ENCODE data around the gene SRPRB. TPM values are rescaled to one million over a fixed set of nuclear protein-coding genes. Genes with fewer than 3 reads are reported as not detected.

SRPRB gene
- total RNA-seq, 1 experiment from 2014 or later = 73.5 TPM

GRCh38 chr3:133836497-133837158 is 31.0 kb downstream of the SRPRB start:
- CTCF ChIA-PET = no interaction called here
- no peak for DNase-seq (ENCODE audit: low read depth, low spot score)
- Histone ChIP-seq H3K27ac (ENCODE audit: low read length) (no peak overlapping the region), H3K4me3 (ENCODE audit: low read depth in 2 of 2, low read length in 2 of 2) (no peak overlapping the region), H3K27me3 (ENCODE audit: control insufficient read depth, insufficient read depth, low read length) (no peaks in the 10 kb centered on the region), H3K36me3 (ENCODE audit: control insufficient read depth, insufficient read depth, low read length) (no peaks in the 10 kb centered on the region), H3K4me1 (ENCODE audit: control insufficient read depth, insufficient read depth, low read length) (no peaks in the 10 kb centered on the region), H3K9me3 (ENCODE audit: control insufficient read depth, insufficient read depth, low read depth, low read length) (no peaks in the 10 kb centered on the region)
- TF ChIP-seq CTCF (IDR thresholded peaks at IDR 0.05) (no peak), TCF7L2 (IDR thresholded peaks at IDR 0.05; ENCODE audit: low read depth, low read length) (no peak), REST (IDR thresholded peaks at IDR 0.05; ENCODE audit: insufficient read depth in 1 of 2, low read depth in 2 of 2, low read length in 1 of 2) (no peak), POLR2AphosphoS5 (IDR thresholded peaks at IDR 0.05; ENCODE audit: low read depth, low read length) (no peak), SIN3A (IDR thresholded peaks at IDR 0.05; ENCODE audit: borderline replicate concordance, insufficient read depth, low read depth, low read length) (no peak)
- BruUV-seq (replicated peaks) = no TSS peak
- intact Hi-C loops (cut with micrococcal nuclease; ENCODE audit: unreplicated experiment) = no loop called here
- no peak for ATAC-seq
- POLR2A ChIA-PET = no interaction called here
- in situ Hi-C loops (cut with HindIII; ENCODE audit: low pct_unique_long_range_greater_than_20kb, low sequenced_read_pairs) = no loop called here

GRCh38 chr3:133837487-133838295 is 32.1 kb downstream of the SRPRB start:
- Histone ChIP-seq H3K27me3 (ENCODE audit: control insufficient read depth, insufficient read depth, low read length) (no peaks in the 10 kb centered on the region), H3K36me3 (ENCODE audit: control insufficient read depth, insufficient read depth, low read length) (no peaks in the 10 kb centered on the region), H3K9me3 (ENCODE audit: control insufficient read depth, insufficient read depth, low read depth, low read length) (no peaks in the 10 kb centered on the region), H3K27ac (ENCODE audit: low read length) (no peak overlapping the region), H3K4me1 (ENCODE audit: control insufficient read depth, insufficient read depth, low read length) (no peaks in the 10 kb centered on the region), H3K4me3 (ENCODE audit: low read depth in 2 of 2, low read length in 2 of 2) (no peak overlapping the region)
- intact Hi-C loops (cut with micrococcal nuclease; ENCODE audit: unreplicated experiment) (no loop called here), in situ Hi-C loops (cut with HindIII; ENCODE audit: low pct_unique_long_range_greater_than_20kb, low sequenced_read_pairs) (no loop called here)
- ATAC-seq = no peak
- TF ChIP-seq POLR2AphosphoS5 (IDR thresholded peaks at IDR 0.05; ENCODE audit: low read depth, low read length) = no peak
- TF ChIP-seq CTCF (IDR thresholded peaks at IDR 0.05) = no peak
- TF ChIP-seq SIN3A (IDR thresholded peaks at IDR 0.05; ENCODE audit: borderline replicate concordance, insufficient read depth, low read depth, low read length) = no peak
- TF ChIP-seq REST (IDR thresholded peaks at IDR 0.05; ENCODE audit: insufficient read depth in 1 of 2, low read depth in 2 of 2, low read length in 1 of 2) = no peak
- no peak for TF ChIP-seq TCF7L2 (IDR thresholded peaks at IDR 0.05; ENCODE audit: low read depth, low read length)
- no peak for DNase-seq (ENCODE audit: low read depth, low spot score)
- no TSS peak for BruUV-seq (replicated peaks)
- ChIA-PET CTCF (interaction anchor here (0.5 kb wide), 1 partner anchor 324 kb away, joined by 5 read pairs; no protein-coding TSS in a partner anchor), POLR2A (no interaction called here)

All from Panc1 (cell line).